ENCODE data around the gene RBFOX2.

RBFOX2 gene

DNA sequence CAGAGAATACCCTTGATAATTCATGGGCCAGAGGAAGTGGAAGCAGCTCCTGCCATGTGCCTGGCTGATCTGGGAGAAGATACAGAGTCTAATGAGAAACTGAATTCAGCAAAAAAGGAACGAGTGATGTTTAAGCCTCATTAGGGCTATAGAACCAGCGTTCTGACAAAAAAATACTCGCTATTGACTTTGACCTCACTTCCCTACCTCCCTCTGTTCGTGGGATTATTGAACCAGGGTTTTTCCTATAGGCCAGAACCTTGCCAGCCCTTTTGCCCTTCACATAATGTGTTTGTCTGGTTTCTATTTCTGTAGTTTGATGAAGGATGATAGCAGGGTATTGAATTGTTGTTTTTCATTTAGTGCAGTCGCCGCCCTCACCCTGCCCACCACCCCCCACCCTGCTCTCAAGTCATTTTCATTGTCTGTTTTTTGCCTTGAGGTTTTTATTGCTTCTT is 7.6 kb upstream of the RBFOX2 start:
- DNase-seq (ENCODE audit: low read depth) = no peak
- TF ChIP-seq MYC (IDR thresholded peaks at IDR 0.05; ENCODE audit: low read depth, low read length) (no peak), MAX (IDR thresholded peaks at IDR 0.05; ENCODE audit: low read depth, low read length) (no peak), POLR2A (IDR thresholded peaks at IDR 0.05; ENCODE audit: extremely low read depth, insufficient read length) (no peak), CTCF (IDR thresholded peaks at IDR 0.05; ENCODE audit: low read depth, low read length) (no peak)
- H3K4me3 ChIP-seq (ENCODE audit: low read depth, low read length) = no peak overlapping the region

DNA sequence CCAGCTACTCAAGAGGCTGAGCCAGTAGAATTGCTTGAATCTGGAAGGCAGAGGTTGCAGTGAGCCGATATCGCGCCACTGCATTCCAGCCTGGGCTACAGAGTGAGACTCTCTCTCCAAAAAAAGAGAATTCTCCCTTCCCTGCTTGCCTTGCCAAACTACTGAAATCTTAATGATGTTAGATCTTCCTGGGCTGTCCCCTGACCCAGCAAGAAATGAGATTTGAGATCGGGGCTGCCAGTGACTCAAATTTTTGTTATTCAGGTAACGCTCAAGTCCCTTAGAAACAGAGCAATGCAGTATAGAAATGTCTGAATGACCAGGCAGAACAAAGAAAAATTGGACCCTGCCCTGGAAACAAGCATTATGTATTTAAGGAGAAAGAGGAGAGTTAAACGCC is 4.0 kb upstream of the RBFOX2 start:
- DNase-seq (ENCODE audit: low read depth) = no peak
- TF ChIP-seq MYC (IDR thresholded peaks at IDR 0.05; ENCODE audit: low read depth, low read length) = no peak
- TF ChIP-seq CTCF (IDR thresholded peaks at IDR 0.05; ENCODE audit: low read depth, low read length) = no peak
- no peak for TF ChIP-seq MAX (IDR thresholded peaks at IDR 0.05; ENCODE audit: low read depth, low read length)
- TF ChIP-seq POLR2A (IDR thresholded peaks at IDR 0.05; ENCODE audit: extremely low read depth, insufficient read length) = no peak
- no peak overlapping the region for H3K4me3 ChIP-seq (ENCODE audit: low read depth, low read length)

- H3K4me3 ChIP-seq (ENCODE audit: low read depth, low read length) = peak overlapping the region; percentile 67
- DNase-seq (ENCODE audit: low read depth) = peak; percentile 6
- TF ChIP-seq MAX (IDR thresholded peaks at IDR 0.05; ENCODE audit: low read depth, low read length) (no peak), MYC (IDR thresholded peaks at IDR 0.05; ENCODE audit: low read depth, low read length) (no peak), POLR2A (IDR thresholded peaks at IDR 0.05; ENCODE audit: extremely low read depth, insufficient read length) (no peak), CTCF (IDR thresholded peaks at IDR 0.05; ENCODE audit: low read depth, low read length) (no peak)
Measured at GRCh38 chr22:36029406-36029755, 757 bp upstream of the RBFOX2 start.

- DNase-seq (ENCODE audit: low read depth) = peak; percentile 53
- no peak for TF ChIP-seq MYC (IDR thresholded peaks at IDR 0.05; ENCODE audit: low read depth, low read length)
- TF ChIP-seq CTCF (IDR thresholded peaks at IDR 0.05; ENCODE audit: low read depth, low read length) = no peak
- TF ChIP-seq POLR2A (IDR thresholded peaks at IDR 0.05; ENCODE audit: extremely low read depth, insufficient read length) = peak; percentile 11
- no peak for TF ChIP-seq MAX (IDR thresholded peaks at IDR 0.05; ENCODE audit: low read depth, low read length)
- peak overlapping the region; percentile 54 for H3K4me3 ChIP-seq (ENCODE audit: low read depth, low read length)
Measured at GRCh38 chr22:36027935-36028645, 534 bp downstream of the RBFOX2 start.

- peak overlapping the region; percentile 54 for H3K4me3 ChIP-seq (ENCODE audit: low read depth, low read length)
- peak; percentile 25 for DNase-seq (ENCODE audit: low read depth)
- no peak for TF ChIP-seq CTCF (IDR thresholded peaks at IDR 0.05; ENCODE audit: low read depth, low read length)
- no peak for TF ChIP-seq POLR2A (IDR thresholded peaks at IDR 0.05; ENCODE audit: extremely low read depth, insufficient read length)
- TF ChIP-seq MYC (IDR thresholded peaks at IDR 0.05; ENCODE audit: low read depth, low read length) = no peak
- TF ChIP-seq MAX (IDR thresholded peaks at IDR 0.05; ENCODE audit: low read depth, low read length) = no peak
Measured at GRCh38 chr22:36027579-36027934, 1.1 kb downstream of the RBFOX2 start.
